Measurements from ENCODE around the gene DNAH3.

The DNAH3 gene

DNA sequence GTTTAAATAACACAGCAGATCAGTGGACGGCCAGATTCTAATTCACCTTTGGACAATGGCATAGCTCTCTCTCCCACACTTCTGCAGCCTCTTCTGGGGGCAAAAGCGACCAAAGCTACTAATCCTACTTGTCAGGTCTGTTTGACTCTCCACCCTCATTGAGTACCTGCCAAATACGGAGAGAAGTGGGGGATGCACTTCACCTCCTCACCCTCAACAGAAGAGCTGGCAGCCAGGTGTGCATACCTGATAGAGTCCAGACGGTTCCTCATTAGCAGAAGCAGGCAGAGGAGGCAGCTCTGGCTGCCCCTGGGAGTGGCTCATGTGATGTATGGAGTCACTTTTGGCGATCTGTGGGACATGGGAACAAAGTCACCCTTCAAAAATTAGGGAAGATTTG is 4.9 kb downstream of the DNAH3 start:
- Histone ChIP-seq H3K9ac (ENCODE audit: low read length) (no peak overlapping the region), H3K36me3 (replicated peaks; ENCODE audit: insufficient read depth, low read length) (no peaks in the 10 kb centered on the region), H3K27me3 (replicated peaks; ENCODE audit: insufficient read depth, low read length) (no peaks in the 10 kb centered on the region), H3F3A (ENCODE audit: insufficient read depth, low read length) (no peaks in the 10 kb centered on the region), H3K4me2 (ENCODE audit: low read depth, low read length) (no peak overlapping the region), H4K20me1 (ENCODE audit: insufficient read depth, low read length) (no peaks in the 10 kb centered on the region), H3K4me1 (ENCODE audit: low read length) (no peaks in the 10 kb centered on the region), H3K9me3 (replicated peaks; ENCODE audit: insufficient read depth, low read length) (no peaks in the 10 kb centered on the region), H3K9me2 (replicated peaks; ENCODE audit: insufficient read depth, low read length) (no peaks in the 10 kb centered on the region), H3K79me2 (ENCODE audit: low read length) (no peaks in the 10 kb centered on the region), H3K4me3 (ENCODE audit: low read length) (no peak overlapping the region), H3K27ac (ENCODE audit: low read length) (no peak overlapping the region), H2AFZ (ENCODE audit: low read length) (no peak overlapping the region)
- TF ChIP-seq EZH2phosphoT487 (IDR thresholded peaks at IDR 0.05; ENCODE audit: low read length) (no peak), EZH2 (optimal IDR thresholded peaks at IDR 0.05; ENCODE audit: low read depth, low read length) (no peak)
- TF ChIP-seq, protein P1, sequence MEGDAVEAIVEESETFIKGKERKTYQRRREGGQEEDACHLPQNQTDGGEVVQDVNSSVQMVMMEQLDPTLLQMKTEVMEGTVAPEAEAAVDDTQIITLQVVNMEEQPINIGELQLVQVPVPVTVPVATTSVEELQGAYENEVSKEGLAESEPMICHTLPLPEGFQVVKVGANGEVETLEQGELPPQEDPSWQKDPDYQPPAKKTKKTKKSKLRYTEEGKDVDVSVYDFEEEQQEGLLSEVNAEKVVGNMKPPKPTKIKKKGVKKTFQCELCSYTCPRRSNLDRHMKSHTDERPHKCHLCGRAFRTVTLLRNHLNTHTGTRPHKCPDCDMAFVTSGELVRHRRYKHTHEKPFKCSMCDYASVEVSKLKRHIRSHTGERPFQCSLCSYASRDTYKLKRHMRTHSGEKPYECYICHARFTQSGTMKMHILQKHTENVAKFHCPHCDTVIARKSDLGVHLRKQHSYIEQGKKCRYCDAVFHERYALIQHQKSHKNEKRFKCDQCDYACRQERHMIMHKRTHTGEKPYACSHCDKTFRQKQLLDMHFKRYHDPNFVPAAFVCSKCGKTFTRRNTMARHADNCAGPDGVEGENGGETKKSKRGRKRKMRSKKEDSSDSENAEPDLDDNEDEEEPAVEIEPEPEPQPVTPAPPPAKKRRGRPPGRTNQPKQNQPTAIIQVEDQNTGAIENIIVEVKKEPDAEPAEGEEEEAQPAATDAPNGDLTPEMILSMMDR (IDR thresholded peaks at IDR 0.05; ENCODE audit: low read length): no peak
- no peak for DNase-seq

DNA sequence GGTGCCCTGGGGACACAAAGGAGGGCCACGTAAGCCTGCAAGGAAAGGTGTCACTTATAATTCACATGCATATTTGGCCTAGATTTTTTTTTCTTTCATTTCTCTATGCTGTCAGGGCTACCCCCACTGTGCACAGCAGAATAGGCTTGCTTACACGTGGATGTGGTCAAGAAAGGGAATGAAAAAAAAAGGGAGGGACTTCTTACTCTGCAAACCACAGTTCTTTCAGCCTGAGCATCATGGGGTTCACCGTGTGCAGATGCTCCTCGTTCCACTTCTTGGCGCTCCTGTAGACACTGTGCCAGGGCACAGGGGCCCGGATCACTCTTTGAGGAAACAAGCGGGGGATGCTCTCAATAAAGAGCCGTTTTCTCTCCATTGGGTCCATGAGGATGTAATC is 16.6 kb downstream of the DNAH3 start:
- no peaks in the 10 kb centered on the region for H3K36me3 ChIP-seq (replicated peaks; ENCODE audit: insufficient read depth, low read length)
- no peaks in the 10 kb centered on the region for H3K9me3 ChIP-seq (replicated peaks; ENCODE audit: insufficient read depth, low read length)
- no peak overlapping the region for H2AFZ ChIP-seq (ENCODE audit: low read length)
- no peak overlapping the region for H3K9ac ChIP-seq (ENCODE audit: low read length)
- no peaks in the 10 kb centered on the region for H3K4me1 ChIP-seq (ENCODE audit: low read length)
- no peak overlapping the region for H3K27ac ChIP-seq (ENCODE audit: low read length)
- no peaks in the 10 kb centered on the region for H4K20me1 ChIP-seq (ENCODE audit: insufficient read depth, low read length)
- TF ChIP-seq EZH2phosphoT487 (IDR thresholded peaks at IDR 0.05; ENCODE audit: low read length): no peak
- TF ChIP-seq, protein P1 (IDR thresholded peaks at IDR 0.05; ENCODE audit: low read length): no peak
- TF ChIP-seq EZH2 (optimal IDR thresholded peaks at IDR 0.05; ENCODE audit: low read depth, low read length): no peak
- peak; percentile 17 for DNase-seq
- H3K9me2 ChIP-seq (replicated peaks; ENCODE audit: insufficient read depth, low read length): no peaks in the 10 kb centered on the region
- H3K27me3 ChIP-seq (replicated peaks; ENCODE audit: insufficient read depth, low read length): no peaks in the 10 kb centered on the region
- H3K4me2 ChIP-seq (ENCODE audit: low read depth, low read length): no peak overlapping the region
- H3K4me3 ChIP-seq (ENCODE audit: low read length): no peak overlapping the region
- no peaks in the 10 kb centered on the region for H3F3A ChIP-seq (ENCODE audit: insufficient read depth, low read length)
- H3K79me2 ChIP-seq (ENCODE audit: low read length): no peaks in the 10 kb centered on the region

DNA sequence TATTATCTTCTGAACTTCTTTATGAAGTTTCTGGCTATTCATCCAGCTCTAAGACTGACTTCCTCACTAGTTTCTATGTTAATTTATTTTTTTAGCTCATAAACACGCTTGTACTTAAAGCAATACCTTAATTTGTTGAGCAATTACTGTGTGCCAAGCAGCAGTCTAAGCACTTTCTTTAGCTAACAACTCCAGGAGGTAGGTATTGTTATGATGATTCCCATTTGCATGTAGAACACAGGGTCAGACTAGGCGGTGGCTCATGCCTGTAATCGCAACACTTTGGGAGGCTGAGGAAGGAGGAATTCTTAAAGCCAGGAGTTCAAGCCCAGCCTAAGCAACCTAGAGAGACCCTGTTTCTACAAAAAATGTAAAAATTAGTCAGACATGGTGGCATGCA is 19.8 kb downstream of the DNAH3 start:
- Histone ChIP-seq H3F3A (ENCODE audit: insufficient read depth, low read length) (no peaks in the 10 kb centered on the region), H3K4me1 (ENCODE audit: low read length) (no peaks in the 10 kb centered on the region), H3K36me3 (replicated peaks; ENCODE audit: insufficient read depth, low read length) (no peaks in the 10 kb centered on the region), H3K27me3 (replicated peaks; ENCODE audit: insufficient read depth, low read length) (no peaks in the 10 kb centered on the region), H2AFZ (ENCODE audit: low read length) (no peak overlapping the region), H3K27ac (ENCODE audit: low read length) (no peak overlapping the region), H3K79me2 (ENCODE audit: low read length) (no peaks in the 10 kb centered on the region), H4K20me1 (ENCODE audit: insufficient read depth, low read length) (no peaks in the 10 kb centered on the region), H3K4me2 (ENCODE audit: low read depth, low read length) (no peak overlapping the region), H3K9me3 (replicated peaks; ENCODE audit: insufficient read depth, low read length) (no peaks in the 10 kb centered on the region), H3K9ac (ENCODE audit: low read length) (no peak overlapping the region), H3K9me2 (replicated peaks; ENCODE audit: insufficient read depth, low read length) (no peaks in the 10 kb centered on the region), H3K4me3 (ENCODE audit: low read length) (no peak overlapping the region)
- DNase-seq: no peak
- no peak for TF ChIP-seq EZH2 (optimal IDR thresholded peaks at IDR 0.05; ENCODE audit: low read depth, low read length)
- TF ChIP-seq, protein P1 (IDR thresholded peaks at IDR 0.05; ENCODE audit: low read length): no peak
- TF ChIP-seq EZH2phosphoT487 (IDR thresholded peaks at IDR 0.05; ENCODE audit: low read length): no peak
